NCI-H2196 treated with DMSO at 0.1 percent for 48 hours (cell line): ENCODE measurements around the gene FREM2.

ENCODE experiments used
- DNase-seq: peaks from one replicate; lab custom pipeline; 2025; ENCODE audit not compliant: unreplicated experiment; lab: John Stamatoyannopoulos, UW

The FREM2 gene

DNA sequence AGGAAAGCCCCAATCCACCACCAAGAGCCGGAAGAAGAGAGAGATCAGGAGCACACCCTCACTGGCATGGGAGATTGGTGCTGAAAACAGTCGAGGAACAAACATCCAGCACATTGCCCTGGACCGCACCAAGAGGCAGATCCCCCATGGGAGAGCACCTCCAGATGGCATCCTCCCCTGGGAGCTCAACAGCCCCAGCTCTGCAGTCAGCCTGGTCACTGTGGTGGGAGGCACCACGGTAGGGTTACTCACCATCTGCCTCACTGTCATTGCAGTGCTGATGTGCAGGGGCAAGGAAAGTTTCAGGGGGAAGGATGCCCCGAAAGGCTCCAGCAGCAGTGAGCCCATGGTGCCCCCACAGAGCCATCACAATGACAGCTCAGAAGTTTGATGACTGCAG is 193.5 kb downstream of the FREM2 start:
- no peak for DNase-seq

DNA sequence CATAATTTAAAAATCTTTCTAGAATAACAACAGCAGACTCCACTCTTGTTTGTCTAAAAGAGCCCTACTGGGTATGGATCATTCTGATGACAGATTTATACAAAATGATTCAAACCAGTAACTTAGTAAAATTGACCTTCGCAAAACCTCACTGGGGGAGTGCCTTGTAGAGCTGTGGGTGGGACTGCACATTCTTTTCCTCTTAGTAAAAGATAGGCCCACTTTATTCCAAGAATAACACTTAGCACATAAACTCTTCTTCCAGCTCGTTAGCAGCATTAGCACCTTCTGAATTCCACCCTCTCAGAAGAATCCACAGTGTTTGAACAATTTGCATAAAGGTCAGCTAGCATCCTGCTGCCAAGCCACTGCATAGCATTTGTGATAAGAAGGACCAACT is 196.9 kb downstream of the FREM2 start:
- DNase-seq: no peak

GRCh38 chr13:38888309-38888708 is 201.4 kb downstream of the FREM2 start:
- no peak for DNase-seq

- DNase-seq: no peak
These were observed 208.2 kb downstream of the FREM2 start for GRCh38 chr13:38895075-38895474.

GRCh38 chr13:38897521-38897920 is 210.6 kb downstream of the FREM2 start:
- no peak for DNase-seq

- no peak for DNase-seq
These were observed 211.6 kb downstream of the FREM2 start for GRCh38 chr13:38898481-38898880.

- DNase-seq: no peak
These were observed 212.7 kb downstream of the FREM2 start for GRCh38 chr13:38899571-38899970.

GRCh38 chr13:38900188-38900587 is 213.3 kb downstream of the FREM2 start:
- DNase-seq: no peak

DNA sequence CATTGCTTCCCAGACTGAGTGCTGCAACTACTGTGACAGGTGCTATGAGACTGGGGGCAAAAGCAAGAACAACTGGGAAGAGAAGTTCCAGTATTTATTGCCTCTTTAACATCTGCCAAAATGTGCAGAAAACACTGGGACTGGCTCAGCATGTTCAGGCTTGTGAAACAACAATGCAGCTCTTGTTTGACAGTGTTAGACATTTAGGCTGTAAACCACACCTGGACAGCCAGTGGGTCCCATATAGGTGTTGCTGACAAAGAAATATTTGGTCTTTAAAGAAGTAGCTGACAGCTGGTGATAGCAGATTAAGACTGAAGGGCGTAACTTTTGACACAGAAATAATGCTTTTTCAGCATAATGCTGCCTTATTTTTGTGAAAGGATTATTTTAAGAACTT is 215.7 kb downstream of the FREM2 start:
- no peak for DNase-seq

- DNase-seq: no peak
These were observed 218.2 kb downstream of the FREM2 start for GRCh38 chr13:38905081-38905480.

DNA sequence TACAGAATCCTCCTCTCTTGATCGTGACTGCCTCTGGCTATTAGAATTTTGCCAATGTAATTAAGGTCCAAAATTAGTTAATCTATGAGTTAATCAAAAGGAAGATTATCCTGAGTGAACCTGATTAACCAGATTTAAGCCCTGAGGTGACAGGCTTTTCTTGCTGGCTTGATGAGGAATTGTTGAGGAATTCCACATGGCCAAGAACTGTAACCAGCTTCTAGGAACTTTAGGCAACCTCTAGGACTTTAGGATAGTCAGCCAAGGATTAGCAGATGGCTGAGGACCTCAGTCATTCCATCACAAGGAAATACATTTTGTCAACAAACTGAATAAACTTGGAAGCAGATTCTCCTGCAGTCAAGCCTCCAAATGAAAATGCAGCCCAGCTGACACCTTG is 219.0 kb downstream of the FREM2 start:
- no peak for DNase-seq

GRCh38 chr13:38908574-38908973 is 221.7 kb downstream of the FREM2 start:
- no peak for DNase-seq

DNA sequence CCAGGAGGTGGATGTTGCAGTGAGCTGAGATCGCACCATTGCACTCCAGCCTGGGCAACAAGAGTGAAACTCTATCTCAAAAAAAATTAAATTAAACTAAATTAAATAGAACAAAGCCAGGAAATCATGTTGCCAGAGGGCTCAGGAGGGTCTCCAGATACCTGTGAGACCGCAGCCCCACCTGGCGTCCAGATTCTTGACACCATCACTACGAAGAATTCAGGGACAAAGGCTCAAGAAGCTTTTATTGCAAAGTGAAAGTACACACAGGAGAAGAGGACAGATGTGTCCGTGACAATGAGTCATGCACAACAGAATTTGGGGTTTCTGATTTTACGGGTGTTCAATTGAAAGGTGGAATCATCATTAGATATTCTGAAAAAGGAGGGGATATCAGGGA is 227.2 kb downstream of the FREM2 start:
- no peak for DNase-seq

DNA sequence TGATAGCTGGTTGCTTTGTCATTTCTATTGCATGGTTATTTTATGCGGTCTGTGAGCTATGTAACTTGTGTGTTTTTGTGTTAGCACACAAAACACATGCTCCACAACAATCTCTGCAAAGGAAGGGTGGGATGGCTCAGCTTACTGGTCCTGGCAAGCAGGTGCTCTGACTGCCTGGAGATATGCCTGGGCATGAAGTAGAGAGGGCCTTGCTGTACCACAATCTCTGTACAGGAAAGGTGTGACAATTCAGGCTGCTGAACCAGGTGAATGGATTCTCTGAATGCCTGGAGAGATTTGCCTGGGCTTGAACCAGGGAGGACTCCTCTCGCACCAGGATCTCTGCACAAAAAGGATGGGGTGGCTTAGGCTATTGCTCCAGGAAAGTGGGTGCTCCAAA is 234.2 kb downstream of the FREM2 start:
- DNase-seq: no peak

GRCh38 chr13:38922170-38922569 is 235.3 kb downstream of the FREM2 start:
- no peak for DNase-seq

DNA sequence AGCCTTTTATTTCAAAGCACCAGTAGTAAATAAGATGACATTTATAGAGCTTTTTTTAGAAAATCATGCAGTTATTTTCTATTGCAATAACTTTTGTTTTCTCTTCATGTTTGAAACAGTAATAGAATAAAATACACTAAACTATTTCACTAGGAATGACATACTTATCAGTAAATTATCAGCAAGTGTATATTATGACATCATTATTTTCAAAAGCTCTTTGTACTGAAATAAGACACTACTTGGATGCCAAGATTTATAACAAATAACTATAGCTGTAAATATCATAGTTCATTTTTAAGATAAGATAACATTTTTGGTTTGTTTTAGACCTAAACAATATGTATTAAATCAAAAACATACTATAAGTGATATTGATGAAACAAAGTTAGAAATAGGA is 246.9 kb downstream of the FREM2 start:
- DNase-seq: no peak
